ENCODE measurements around the gene LSP1. TPM values are rescaled to one million over a fixed set of nuclear protein-coding genes. Genes with fewer than 3 reads are reported as not detected.

The LSP1 gene
- total and polyA plus RNA-seq, 2 donors from 2014 or later = 8.4 to 26.1 TPM

GRCh38 chr11:1892558-1892957 lies 39.7 kb downstream of the LSP1 start:
- no peak for TF ChIP-seq CTCF (IDR thresholded peaks at IDR 0.05; ENCODE audit: borderline replicate concordance, extremely low read depth, insufficient read depth)
- FAIRE-seq = no peak
- no peaks in the 10 kb centered on the region for H3K9me3 ChIP-seq (ENCODE audit: control insufficient read depth in 2 of 3, insufficient read depth in 1 of 3, low read length in 3 of 3)
- no peak overlapping the region for H3K9ac ChIP-seq (ENCODE audit: low read length in 3 of 3)
- no peaks in the 10 kb centered on the region for H3K4me1 ChIP-seq (ENCODE audit: control insufficient read depth in 2 of 3, insufficient read depth in 2 of 3, low read depth in 1 of 3, low read length in 3 of 3)
- no peaks in the 10 kb centered on the region for H3K27me3 ChIP-seq (ENCODE audit: control insufficient read depth, insufficient read depth, low read length)
- no peak overlapping the region for H3K4me3 ChIP-seq (ENCODE audit: low read length in 3 of 3)
- no peak for DNase-seq
- intact Hi-C loops (cut with DNase I) = no loop called here
- no peaks in the 10 kb centered on the region for H3K36me3 ChIP-seq (ENCODE audit: control insufficient read depth in 2 of 3, insufficient read depth in 3 of 3, low read length in 3 of 3)
- H3K27ac ChIP-seq (ENCODE audit: low read depth in 2 of 2, low read length in 2 of 2) = no peak overlapping the region

- FAIRE-seq = no peak
- intact Hi-C loops (cut with DNase I) = loop anchor here (1.0 kb wide), 1 partner anchor 23 kb away; no protein-coding TSS in a partner anchor
- TF ChIP-seq CTCF (IDR thresholded peaks at IDR 0.05; ENCODE audit: borderline replicate concordance, extremely low read depth, insufficient read depth) = no peak
Observed at GRCh38 chr11:1893581-1894359, 40.9 kb downstream of the LSP1 start.

GRCh38 chr11:1894759-1895158 lies 41.9 kb downstream of the LSP1 start:
- no peaks in the 10 kb centered on the region for H3K36me3 ChIP-seq (ENCODE audit: control insufficient read depth in 2 of 3, insufficient read depth in 3 of 3, low read length in 3 of 3)
- no peak overlapping the region for H3K27ac ChIP-seq (ENCODE audit: low read depth in 2 of 2, low read length in 2 of 2)
- no peaks in the 10 kb centered on the region for H3K27me3 ChIP-seq (ENCODE audit: control insufficient read depth, insufficient read depth, low read length)
- H3K9ac ChIP-seq (ENCODE audit: low read length in 3 of 3) = no peak overlapping the region
- DNase-seq (no peak), FAIRE-seq (no peak)
- H3K9me3 ChIP-seq (ENCODE audit: control insufficient read depth in 2 of 3, insufficient read depth in 1 of 3, low read length in 3 of 3) = no peaks in the 10 kb centered on the region
- intact Hi-C loops (cut with DNase I) = no loop called here
- TF ChIP-seq CTCF (IDR thresholded peaks at IDR 0.05; ENCODE audit: borderline replicate concordance, extremely low read depth, insufficient read depth) = no peak
- H3K4me1 ChIP-seq (ENCODE audit: control insufficient read depth in 2 of 3, insufficient read depth in 2 of 3, low read depth in 1 of 3, low read length in 3 of 3) = no peaks in the 10 kb centered on the region
- no peak overlapping the region for H3K4me3 ChIP-seq (ENCODE audit: low read length in 3 of 3)

More at GRCh38 chr11:1893581-1894359, 40.9 kb downstream of the LSP1 start:
- no peak for DNase-seq
- Histone ChIP-seq H3K27me3 (ENCODE audit: control insufficient read depth, insufficient read depth, low read length) (no peaks in the 10 kb centered on the region), H3K4me1 (ENCODE audit: control insufficient read depth in 2 of 3, insufficient read depth in 2 of 3, low read depth in 1 of 3, low read length in 3 of 3) (no peaks in the 10 kb centered on the region), H3K36me3 (ENCODE audit: control insufficient read depth in 2 of 3, insufficient read depth in 3 of 3, low read length in 3 of 3) (no peaks in the 10 kb centered on the region), H3K27ac (ENCODE audit: low read depth in 2 of 2, low read length in 2 of 2) (no peak overlapping the region), H3K4me3 (ENCODE audit: low read length in 3 of 3) (no peak overlapping the region), H3K9ac (ENCODE audit: low read length in 3 of 3) (no peak overlapping the region), H3K9me3 (ENCODE audit: control insufficient read depth in 2 of 3, insufficient read depth in 1 of 3, low read length in 3 of 3) (no peaks in the 10 kb centered on the region)
